HepG2 (cell line): ENCODE data around the gene EPHB4. TPM values are rescaled to one million over a fixed set of nuclear protein-coding genes. Genes with fewer than 3 reads are reported as not detected.

Source experiments
- AGO2 ChIP-seq: fragments of 200-400 bp; formaldehyde crosslinking; optimal IDR thresholded peaks from 2 replicates; pipeline ENCODE3; 2017; ENCODE audit warnings: mild to moderate bottlenecking, low read depth, low read length, moderate library complexity
- FOXJ3 ChIP-seq: sonication (generic); formaldehyde crosslinking; IDR thresholded peaks from 2 replicates; pipeline ENCODE4 v1.4.0; 2020; ENCODE audit warnings: missing genetic modification reagents, mild to moderate bottlenecking, borderline replicate concordance
- MAFK ChIP-seq, 2 experiments: IDR thresholded peaks in 1 of 2; conservative IDR thresholded peaks in 1 of 2; 2 replicates each; pipeline ENCODE4 v1.6.1; 2011; ENCODE audit warnings: improper control_type of control experiment in 2 of 2, low read length in 2 of 2
- NR2F6 ChIP-seq, 2 experiments: IDR thresholded peaks; 2 replicates each; pipeline ENCODE4 v1.6.1; 2016; ENCODE audit warnings: antibody characterized with exemption in 1 of 2, mild to moderate bottlenecking in 1 of 2
- RAD51 ChIP-seq: fragments of 450-650 bp; IDR thresholded peaks from 2 replicates; pipeline ENCODE4 v1.6.1; 2016; ENCODE audit warnings: borderline replicate concordance
- RBFOX2 ChIP-seq: fragments of 200-400 bp; formaldehyde crosslinking; IDR thresholded peaks from 2 replicates; pipeline ENCODE4 v1.6.1; 2017; ENCODE audit warnings: low read depth, mild to moderate bottlenecking, low read length
- SYNCRIP ChIP-seq: fragments of 200-400 bp; formaldehyde crosslinking; IDR thresholded peaks from 2 replicates; pipeline ENCODE4 v1.6.1; 2018; ENCODE audit warnings: mild to moderate bottlenecking, low read depth, low read length; ENCODE audit not compliant: insufficient read depth
- XRCC5 ChIP-seq: fragments of 200-400 bp; formaldehyde crosslinking; optimal IDR thresholded peaks from 2 replicates; pipeline ENCODE3; 2017; ENCODE audit warnings: mild to moderate bottlenecking, low read length
- ZNF20 ChIP-seq: sonication (generic); formaldehyde crosslinking; IDR thresholded peaks from 2 replicates; pipeline ENCODE4 v1.4.0; 2020; ENCODE audit warnings: mild to moderate bottlenecking, moderate library complexity, missing genetic modification reagents
- ZNF557 ChIP-seq: sonication (generic); formaldehyde crosslinking; IDR thresholded peaks from 2 replicates; pipeline ENCODE4 v1.4.0; 2020; ENCODE audit warnings: missing genetic modification reagents
- ZNF564 ChIP-seq: sonication (generic); formaldehyde crosslinking; IDR thresholded peaks from 2 replicates; pipeline ENCODE4 v1.8.1; 2023; ENCODE audit warnings: mild to moderate bottlenecking, missing genetic modification reagents
- ZNF607 ChIP-seq: sonication (generic); formaldehyde crosslinking; IDR thresholded peaks from 2 replicates; pipeline ENCODE4 v1.5.1; 2020; ENCODE audit warnings: missing genetic modification reagents, mild to moderate bottlenecking, borderline replicate concordance
- ZNF841 ChIP-seq: sonication (generic); formaldehyde crosslinking; IDR thresholded peaks from 2 replicates; pipeline ENCODE4 v1.8.1; 2023; ENCODE audit warnings: missing genetic modification reagents, borderline replicate concordance
- ZXDC ChIP-seq: sonication (generic); formaldehyde crosslinking; IDR thresholded peaks from 2 replicates; pipeline ENCODE4 v1.5.0; 2020; ENCODE audit warnings: mild to moderate bottlenecking, missing genetic modification reagents
- polyA plus RNA-seq, 8 experiments: library from polyadenylated mRNA; depleted of rRNA in 3 of 8; stranded (reverse) in 7 of 8; unstranded in 1 of 8; fragments of >200 nt; fragmentation: Illumina TruSeq in 4 of 8; extraction: Trizol in 4 of 8; gene quantifications; 2 replicates each; pipeline versions ENCODE4 v1.2.1 to v1.2.3, GENCODE V29; 2011 to 2016; ENCODE audit warnings: low read depth in 4 of 8, missing spikeins in 1 of 8, mixed read lengths in 1 of 8; ENCODE audit not compliant: insufficient read depth in 1 of 8
- total RNA-seq, 5 experiments: library from RNA; depleted of rRNA; stranded (reverse); fragments of >200 nt; fragmentation: Illumina TruSeq; extraction: Trizol; gene quantifications; 2 replicates each; pipeline ENCODE4 v1.2.3, GENCODE V29; 2016; ENCODE audit warnings: low read depth in 1 of 5
- TF ChIP-seq, protein P1 (sequence below): sonication (generic); formaldehyde crosslinking; IDR thresholded peaks from 2 replicates; pipeline ENCODE4 v1.8.0; 2022; ENCODE audit warnings: mild to moderate bottlenecking, missing genetic modification reagents, moderate library complexity

The EPHB4 gene
- total and polyA plus RNA-seq, 2 of the 13 experiments (the other 11 are each of a cell fraction or from before 2014, with no cell fraction given), result 61.4 to 69.6 TPM

- peak; percentile 54; the same call in 1 of the 2 replicates for TF ChIP-seq RBFOX2
- TF ChIP-seq RAD51, result no peak
- TF ChIP-seq NR2F6 (IDR thresholded peaks at IDR 0.05), result peak; percentile 50; the same call in 1 of the 2 replicates
- no peak for TF ChIP-seq NR2F6 (CRISPR knock-in tag; IDR thresholded peaks at IDR 0.05)
- no peak for TF ChIP-seq SYNCRIP
- TF ChIP-seq, protein P1, sequence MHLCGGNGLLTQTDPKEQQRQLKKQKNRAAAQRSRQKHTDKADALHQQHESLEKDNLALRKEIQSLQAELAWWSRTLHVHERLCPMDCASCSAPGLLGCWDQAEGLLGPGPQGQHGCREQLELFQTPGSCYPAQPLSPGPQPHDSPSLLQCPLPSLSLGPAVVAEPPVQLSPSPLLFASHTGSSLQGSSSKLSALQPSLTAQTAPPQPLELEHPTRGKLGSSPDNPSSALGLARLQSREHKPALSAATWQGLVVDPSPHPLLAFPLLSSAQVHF (CRISPR knock-in tag), result no peak
- TF ChIP-seq FOXJ3 (CRISPR knock-in tag), result no peak
- no peak for TF ChIP-seq XRCC5
- no peak for TF ChIP-seq ZNF557
- TF ChIP-seq AGO2, result peak; percentile 50
- TF ChIP-seq ZNF564 (CRISPR knock-in tag), result no peak
- TF ChIP-seq ZNF841, result no peak
- TF ChIP-seq MAFK (conservative IDR thresholded peaks at IDR 0.05 in 1 of 2, IDR thresholded peaks at IDR 0.05 in 1 of 2; ENCODE audit: low read length in 2 of 2), result no peak
- TF ChIP-seq ZXDC, result no peak
- no peak for TF ChIP-seq ZNF607 (CRISPR knock-in tag)
- no peak for TF ChIP-seq ZNF20 (CRISPR knock-in tag)
Observed at GRCh38 chr7:100822236-100823139, 4.8 kb downstream of the EPHB4 start (continued).
